Omental fat pad (tissue), 4 donors: Measurements from ENCODE around the gene DMBX1. TPM values are rescaled to one million over a fixed set of nuclear protein-coding genes. Genes with fewer than 3 reads are reported as not detected.

Experiments used
- ATAC-seq: fragments of 150-250 bp; one replicate; pipeline ENCODE4 v1.9.1; 2016; ENCODE audit warnings: mild to moderate bottlenecking, moderate library complexity; ENCODE audit not compliant: low FRiP score
- DNase-seq: peaks from one replicate; pipeline ENCODE4 v3.0.0-alpha.2; 2019; ENCODE audit warnings: low spot score
- CTCF ChIP-seq, 3 donors: fragments of 450-650 bp; IDR thresholded peaks; one replicate each; pipeline ENCODE4 v1.5.1; 2016 to 2017; ENCODE audit warnings: antibody characterized with exemption in 3 of 3, mild to moderate bottlenecking in 3 of 3, moderate library complexity in 2 of 3
- total RNA-seq, 4 donors: library from RNA; depleted of rRNA; stranded (reverse); fragments of >200 nt; gene quantifications; one replicate each; pipeline ENCODE4 v1.1.0, GENCODE V29; 2016

Gene DMBX1
- total RNA-seq, 4 donors from 2014 or later = not detected

GRCh38 chr1:46490406-46490655, 695 bp downstream of the DMBX1 start:
- TF ChIP-seq CTCF (IDR thresholded peaks at IDR 0.05) = no peak
- ATAC-seq (no peak), DNase-seq (no peak)

GRCh38 chr1:46490656-46491442, 1.2 kb downstream of the DMBX1 start:
- DNase-seq (no peak), ATAC-seq (no peak)
- no peak for TF ChIP-seq CTCF (IDR thresholded peaks at IDR 0.05)

GRCh38 chr1:46491443-46492268, 2.0 kb downstream of the DMBX1 start:
- DNase-seq (no peak), ATAC-seq (no peak)
- no peak for TF ChIP-seq CTCF (IDR thresholded peaks at IDR 0.05)

GRCh38 chr1:46492269-46492853, 2.7 kb downstream of the DMBX1 start:
- DNase-seq (no peak), ATAC-seq (no peak)
- no peak for TF ChIP-seq CTCF (IDR thresholded peaks at IDR 0.05)

GRCh38 chr1:46492871-46493270, 3.2 kb downstream of the DMBX1 start:
- ATAC-seq = no peak
- no peak for DNase-seq
- no peak for TF ChIP-seq CTCF (IDR thresholded peaks at IDR 0.05)

- ATAC-seq = no peak
- no peak for TF ChIP-seq CTCF (IDR thresholded peaks at IDR 0.05)
- no peak for DNase-seq
Measured at GRCh38 chr1:46493316-46494032, 3.8 kb downstream of the DMBX1 start.
